ENCODE measurements around the gene IFITM2. TPM values are rescaled to one million over a fixed set of nuclear protein-coding genes. Genes with fewer than 3 reads are reported as not detected.
"Not testable (repeated sequence)": the region's sequence is repeated elsewhere in the genome, so short reads cannot be mapped to it uniquely, and the experiment has no call there.

IFITM2 gene
- total RNA-seq, 1 donor from 2014 or later, result 607 TPM

GRCh38 chr11:312092-312816, 4.6 kb downstream of the IFITM2 start:
- TF ChIP-seq CTCF (IDR thresholded peaks at IDR 0.05), result no peak
- no peaks in the 10 kb centered on the region for H3K9me3 ChIP-seq
- H3K27ac ChIP-seq, result peak overlapping the region; percentile 77
- no peaks in the 10 kb centered on the region for H3K27me3 ChIP-seq (ENCODE audit: low read depth)
- H3K4me3 ChIP-seq, result peak overlapping the region; percentile 42
- intact Hi-C loops (cut with DNase I), result no loop called here
- DNase-seq (no peak), ATAC-seq (no peak)
- peaks cover 61% of the 10 kb centered on the region for H3K4me1 ChIP-seq
- H3K36me3 ChIP-seq, result no peaks in the 10 kb centered on the region

GRCh38 chr11:313304-313786, 5.7 kb downstream of the IFITM2 start:
- H3K27ac ChIP-seq, result peak overlapping the region; percentile 82
- H3K27me3 ChIP-seq (ENCODE audit: low read depth), result no peaks in the 10 kb centered on the region
- H3K36me3 ChIP-seq, result no peaks in the 10 kb centered on the region
- peaks cover 65% of the 10 kb centered on the region for H3K4me1 ChIP-seq
- ATAC-seq (no peak), DNase-seq (no peak)
- no peak for TF ChIP-seq CTCF (IDR thresholded peaks at IDR 0.05)
- intact Hi-C loops (cut with DNase I), result no loop called here
- H3K9me3 ChIP-seq, result no peaks in the 10 kb centered on the region
- peak overlapping the region; percentile 61 for H3K4me3 ChIP-seq

- intact Hi-C loops (cut with DNase I), result no loop called here
- H3K9me3 ChIP-seq, result no peaks in the 10 kb centered on the region
- H3K27ac ChIP-seq, result peak within 1 kb of the TSS; percentile 82
- H3K4me1 ChIP-seq, result peaks cover 64% of the 10 kb centered on the region
- no peak for TF ChIP-seq CTCF (IDR thresholded peaks at IDR 0.05)
- H3K36me3 ChIP-seq, result no peaks in the 10 kb centered on the region
- ATAC-seq (peak; percentile 3 to 25), DNase-seq (peak; percentile 51)
- H3K27me3 ChIP-seq (ENCODE audit: low read depth), result no peaks in the 10 kb centered on the region
- H3K4me3 ChIP-seq, result peak within 1 kb of the TSS; percentile 61
Observed at GRCh38 chr11:313787-314553, 6.4 kb downstream of the IFITM2 start, which contains the start of gene IFITM1. IFITM1 (plus strand) TSS chr11:314040; CDS start chr11:314171, 131 bp downstream.

GRCh38 chr11:314554-314875, 6.9 kb downstream of the IFITM2 start:
- Histone ChIP-seq H3K4me1 (peaks cover 59% of the 10 kb centered on the region), H3K27ac (peak overlapping the region; percentile 82), H3K4me3 (peak overlapping the region; percentile 61)
- ATAC-seq; H3K9me3 ChIP-seq; DNase-seq; H3K27me3 ChIP-seq (ENCODE audit: low read depth); intact Hi-C loops (cut with DNase I); H3K36me3 ChIP-seq: not testable (repeated sequence)

- H3K4me1 ChIP-seq, result peaks cover 54% of the 10 kb centered on the region
Observed at GRCh38 chr11:315051-315481, 7.5 kb downstream of the IFITM2 start.

More at GRCh38 chr11:315051-315481, 7.5 kb downstream of the IFITM2 start:
- DNase-seq (no peak), ATAC-seq (no peak)
- peak overlapping the region; percentile 61 for H3K4me3 ChIP-seq
- no peak for TF ChIP-seq CTCF (IDR thresholded peaks at IDR 0.05)
- intact Hi-C loops (cut with DNase I), result no loop called here
- H3K9me3 ChIP-seq, result no peaks in the 10 kb centered on the region
- H3K36me3 ChIP-seq, result no peaks in the 10 kb centered on the region
- H3K27me3 ChIP-seq (ENCODE audit: low read depth), result no peaks in the 10 kb centered on the region
- H3K27ac ChIP-seq, result peak overlapping the region; percentile 82

Measured in lower lobe of right lung (tissue), 2 donors.